Sigmoid colon (tissue), 4 donors: ENCODE data around the gene CUL7.

Experiments
- CTCF ChIP-seq, 4 experiments: fragments of 450-650 bp in 3 of 4; fragments of 200-600 bp in 1 of 4; IDR thresholded peaks; one replicate each; pipeline ENCODE4 v1.5.1; 2016 to 2019; ENCODE audit warnings: antibody characterized with exemption in 4 of 4, mild to moderate bottlenecking in 3 of 4, moderate library complexity in 2 of 4
- POLR2AphosphoS5 ChIP-seq, 4 donors: sonication (generic); formaldehyde crosslinking; IDR thresholded peaks; one replicate each; pipeline ENCODE4 v1.6.1; 2017; ENCODE audit warnings: antibody characterized with exemption in 4 of 4

- TF ChIP-seq POLR2AphosphoS5 (IDR thresholded peaks at IDR 0.05) (peak in 2 of 4 donors; percentile 12 to 71), CTCF (IDR thresholded peaks at IDR 0.05) (no peak)
Measured at GRCh38 chr6:43093436-43094289, 40.0 kb upstream of the CUL7 start.
